ENCODE data around the gene DYNLT3. TPM values are rescaled to one million over a fixed set of nuclear protein-coding genes. Genes with fewer than 3 reads are reported as not detected.

Gene DYNLT3
- total RNA-seq, 6 experiments from 2014 or later: 24.9 to 37.3 (median 35.0) TPM

Other genes with a start within 250 kb of the DYNLT3 start
- gene XK, start 161.8 kb downstream of the DYNLT3 start, total RNA-seq (2021; fragmentation: NEBNext Ultra II Directional; extraction: Animal tissue kit (Norgen Biotek cat#: 25700)): not detected
- not detected for gene CYBB, start 67.5 kb downstream of the DYNLT3 start, total RNA-seq (2021; fragmentation: NEBNext Ultra II Directional; extraction: Animal tissue kit (Norgen Biotek cat#: 25700))
- under 1 TPM; 0.10 to 0.21 (median 0.16) TPM for gene SYTL5, start 159.0 kb upstream of the DYNLT3 start, total RNA-seq (2021; fragmentation: NEBNext Ultra II Directional; extraction: Animal tissue kit (Norgen Biotek cat#: 25700))